BE2C (cell line): ENCODE results near the gene SLC14A1.
"Not testable (repeated sequence)": the region's sequence is repeated elsewhere in the genome, so short reads cannot be mapped to it uniquely, and the experiment has no call there.

Source experiments
- DNase-seq: peaks from one replicate; pipeline ENCODE4 v3.0.0-alpha.2; 2020
- H3K27me3 ChIP-seq: fragments of 250-450 bp; sonication (Bioruptor Pico); 2 replicates; pipeline ENCODE4 v1.5.1; 2020; ENCODE audit warnings: mild to moderate bottlenecking
- H3K36me3 ChIP-seq: fragments of 250-450 bp; sonication (Bioruptor Pico); 2 replicates; pipeline ENCODE4 v1.5.1; 2020; ENCODE audit warnings: mild to moderate bottlenecking
- H3K4me1 ChIP-seq: fragments of 250-450 bp; sonication (Bioruptor Pico); 2 replicates; pipeline ENCODE4 v1.5.1; 2020
- H3K4me3 ChIP-seq: 2 replicates; pipeline ENCODE4 v1.5.1; 2011; ENCODE audit warnings: low read depth, low read length
- H3K9me3 ChIP-seq: fragments of 250-450 bp; sonication (Bioruptor Pico); 2 replicates; pipeline ENCODE4 v1.5.1; 2020
- TF ChIP-seq, protein P1 (sequence below): IDR thresholded peaks from 2 replicates; pipeline ENCODE4 v1.5.1; 2012; ENCODE audit warnings: mild to moderate bottlenecking, low read depth, low read length

Gene SLC14A1

GRCh38 chr18:45757005-45757404 lies 33.0 kb downstream of the SLC14A1 start:
- H3K36me3 ChIP-seq = no peaks in the 10 kb centered on the region
- H3K4me1 ChIP-seq = no peaks in the 10 kb centered on the region
- no peaks in the 10 kb centered on the region for H3K27me3 ChIP-seq
- no peak for DNase-seq
- no peaks in the 10 kb centered on the region for H3K9me3 ChIP-seq
- TF ChIP-seq, protein P1, sequence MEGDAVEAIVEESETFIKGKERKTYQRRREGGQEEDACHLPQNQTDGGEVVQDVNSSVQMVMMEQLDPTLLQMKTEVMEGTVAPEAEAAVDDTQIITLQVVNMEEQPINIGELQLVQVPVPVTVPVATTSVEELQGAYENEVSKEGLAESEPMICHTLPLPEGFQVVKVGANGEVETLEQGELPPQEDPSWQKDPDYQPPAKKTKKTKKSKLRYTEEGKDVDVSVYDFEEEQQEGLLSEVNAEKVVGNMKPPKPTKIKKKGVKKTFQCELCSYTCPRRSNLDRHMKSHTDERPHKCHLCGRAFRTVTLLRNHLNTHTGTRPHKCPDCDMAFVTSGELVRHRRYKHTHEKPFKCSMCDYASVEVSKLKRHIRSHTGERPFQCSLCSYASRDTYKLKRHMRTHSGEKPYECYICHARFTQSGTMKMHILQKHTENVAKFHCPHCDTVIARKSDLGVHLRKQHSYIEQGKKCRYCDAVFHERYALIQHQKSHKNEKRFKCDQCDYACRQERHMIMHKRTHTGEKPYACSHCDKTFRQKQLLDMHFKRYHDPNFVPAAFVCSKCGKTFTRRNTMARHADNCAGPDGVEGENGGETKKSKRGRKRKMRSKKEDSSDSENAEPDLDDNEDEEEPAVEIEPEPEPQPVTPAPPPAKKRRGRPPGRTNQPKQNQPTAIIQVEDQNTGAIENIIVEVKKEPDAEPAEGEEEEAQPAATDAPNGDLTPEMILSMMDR = no peak
- no peak overlapping the region for H3K4me3 ChIP-seq

DNA sequence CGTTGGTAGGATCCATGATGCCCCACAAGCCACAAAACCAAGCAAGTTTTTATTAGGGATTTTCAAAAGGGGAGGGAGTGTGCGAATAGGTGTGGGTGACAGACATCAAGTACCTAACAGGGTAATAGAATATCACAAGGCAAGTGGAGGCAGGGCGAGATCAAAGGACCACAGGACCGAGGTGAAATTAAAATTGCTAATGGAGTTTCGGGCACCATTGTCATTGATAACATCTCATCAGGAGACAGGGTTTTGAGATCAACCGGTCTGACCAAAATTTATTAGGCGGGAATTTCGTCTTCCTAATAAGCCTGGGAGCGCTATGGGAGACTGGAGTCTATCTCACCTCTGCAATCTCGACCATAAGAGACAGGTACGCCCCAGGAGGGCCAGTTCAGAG lies 33.7 kb downstream of the SLC14A1 start:
- not testable (repeated sequence) for DNase-seq, H3K9me3 ChIP-seq, H3K4me3 ChIP-seq, H3K27me3 ChIP-seq, H3K36me3 ChIP-seq, H3K4me1 ChIP-seq

GRCh38 chr18:45760462-45761036 lies 36.6 kb downstream of the SLC14A1 start:
- Histone ChIP-seq H3K27me3 (no peaks in the 10 kb centered on the region), H3K36me3 (no peaks in the 10 kb centered on the region), H3K9me3 (no peaks in the 10 kb centered on the region), H3K4me3 (no peak overlapping the region), H3K4me1 (no peaks in the 10 kb centered on the region)
- DNase-seq = no peak
- TF ChIP-seq, protein P1 = no peak

- Histone ChIP-seq H3K27me3 (no peaks in the 10 kb centered on the region), H3K4me1 (no peaks in the 10 kb centered on the region), H3K9me3 (no peaks in the 10 kb centered on the region), H3K4me3 (no peak overlapping the region), H3K36me3 (no peaks in the 10 kb centered on the region)
- TF ChIP-seq, protein P1 = no peak
- DNase-seq = no peak
These were observed 37.6 kb downstream of the SLC14A1 start for GRCh38 chr18:45761512-45762114.

DNA sequence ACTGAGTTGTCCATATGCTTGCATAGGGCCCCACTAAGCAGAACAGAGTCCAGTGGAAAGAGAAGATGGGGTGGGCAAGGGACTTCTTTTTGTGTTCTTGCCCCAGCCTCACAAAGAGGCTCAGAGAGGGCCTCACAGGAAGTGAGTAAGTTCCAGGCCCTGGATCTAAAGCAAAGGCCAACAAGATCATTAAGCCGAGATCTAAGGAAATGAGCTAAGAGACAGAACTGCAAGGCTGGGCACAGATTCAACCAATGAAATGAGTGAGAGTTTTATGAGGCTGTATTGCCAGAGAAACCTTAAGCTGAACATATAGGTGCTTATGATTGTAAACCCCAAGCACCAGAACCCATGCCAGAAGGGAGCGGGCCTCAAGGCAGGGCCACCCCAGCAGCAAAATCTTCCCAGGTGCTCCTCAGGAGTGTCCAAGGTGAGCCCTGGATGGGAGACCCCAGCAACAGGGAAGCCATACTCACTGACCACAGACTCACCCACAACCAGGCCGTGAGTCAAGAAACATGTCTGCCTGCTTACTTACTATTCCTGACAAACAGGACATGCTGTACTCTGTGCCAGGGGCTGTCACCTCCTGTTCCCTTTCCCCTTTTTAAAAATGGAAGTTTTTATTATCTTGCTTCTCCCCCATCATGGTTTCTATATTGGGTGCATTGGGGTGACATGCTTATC lies 40.2 kb downstream of the SLC14A1 start:
- TF ChIP-seq, protein P1 = no peak
- H3K4me3 ChIP-seq = no peak overlapping the region
- H3K9me3 ChIP-seq = no peaks in the 10 kb centered on the region
- H3K27me3 ChIP-seq = no peaks in the 10 kb centered on the region
- H3K36me3 ChIP-seq = no peaks in the 10 kb centered on the region
- DNase-seq = no peak
- H3K4me1 ChIP-seq = no peaks in the 10 kb centered on the region

DNA sequence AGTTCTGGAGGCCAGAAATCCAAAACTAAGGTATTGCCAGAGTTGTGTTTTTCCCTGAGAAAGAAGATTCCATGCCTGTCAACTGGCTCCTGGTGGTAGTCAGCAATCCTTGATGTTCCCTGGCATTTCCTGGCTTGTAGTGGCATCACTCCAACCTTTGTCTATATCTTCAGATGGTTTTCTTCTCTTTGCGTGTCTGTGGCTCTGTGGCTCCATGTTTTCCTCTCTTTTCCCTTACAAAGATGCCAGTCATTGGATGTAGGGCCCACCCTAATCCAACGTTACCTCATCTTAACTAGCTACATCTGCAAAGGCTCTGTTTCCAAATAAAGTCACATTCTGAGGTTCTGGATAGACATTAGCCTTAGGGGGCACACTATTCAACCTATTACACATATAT lies 41.8 kb downstream of the SLC14A1 start:
- no peak overlapping the region for H3K4me3 ChIP-seq
- DNase-seq = no peak
- H3K27me3 ChIP-seq = no peaks in the 10 kb centered on the region
- H3K4me1 ChIP-seq = no peaks in the 10 kb centered on the region
- no peaks in the 10 kb centered on the region for H3K36me3 ChIP-seq
- TF ChIP-seq, protein P1 = no peak
- H3K9me3 ChIP-seq = no peaks in the 10 kb centered on the region
